Ovary (tissue), 9 donors: Measurements from ENCODE around the gene ZBTB48. TPM values are rescaled to one million over a fixed set of nuclear protein-coding genes. Genes with fewer than 3 reads are reported as not detected.

ENCODE experiments used
- DNase-seq, 5 donors: peaks; one replicate each; pipeline ENCODE4 v3.0.0-alpha.2; 2019 to 2020
- H3K27ac ChIP-seq, 2 donors: fragments of 200-600 bp; one replicate each; pipeline versions ENCODE4 v1.5.1 to v1.8.0; 2019 to 2022
- H3K27me3 ChIP-seq: fragments of 200-600 bp; one replicate; pipeline ENCODE4 v1.8.0; 2022
- H3K36me3 ChIP-seq: fragments of 200-600 bp; sonication (generic); one replicate; pipeline ENCODE4 v1.5.1; 2019
- H3K4me1 ChIP-seq: one replicate; pipeline ENCODE4 v1.8.1; 2013; ENCODE audit warnings: mild to moderate bottlenecking, moderate library complexity; ENCODE audit not compliant: insufficient read depth
- H3K4me3 ChIP-seq: fragments of 200-600 bp; sonication (generic); one replicate; pipeline ENCODE4 v1.5.1; 2017
- H3K9me3 ChIP-seq, 2 donors: fragments of 200-600 bp in 1 of 2; sonication (generic) in 1 of 2; one replicate each; pipeline versions ENCODE4 v1.5.1 to v1.8.1; 2013 to 2019; ENCODE audit warnings: mild to moderate bottlenecking in 1 of 2, moderate library complexity in 1 of 2
- EP300 ChIP-seq: sonication (generic); formaldehyde crosslinking; IDR thresholded peaks from one replicate; pipeline ENCODE4 v1.6.1; 2017; ENCODE audit warnings: antibody characterized with exemption
- POLR2A ChIP-seq: fragments of 450-650 bp; IDR thresholded peaks from one replicate; pipeline ENCODE4 v1.6.1; 2017; ENCODE audit warnings: antibody characterized with exemption, mild to moderate bottlenecking, moderate library complexity
- whole genome bisulfite sequencing, 3 donors: extraction: QIAGEN DNeasy Blood & Tissue Kit in 1 of 3; methylation state at CpG; one replicate each; pipeline versions ENCODE4 v1.1.5 to v1.1.7; 2013 to 2017; 5-methylcytosine and 5-hydroxymethylcytosine counted together
- intact Hi-C, 4 donors: fragments of 100-400 bp; cut with DNase I; formaldehyde crosslinking; loops; one replicate each; pipeline versions ENCODE4 v1.11.0 to v1.15.1; 2022 to 2023
- polyA plus RNA-seq, 2 donors: library from polyadenylated mRNA; stranded (reverse); fragments of 200-250 nt in 1 of 2; fragments of 350-450 nt in 1 of 2; fragmentation: Illumina TruSeq in 1 of 2; extraction: RNeasy Lipid Tissue Mini Kit (QIAGEN cat#74804) in 1 of 2; gene quantifications; one replicate each; pipeline ENCODE4 v1.2.3, GENCODE V29; 2013 to 2014
- total RNA-seq, 7 donors: library from RNA; depleted of rRNA in 2 of 7; stranded (reverse); fragments of >200 nt in 2 of 7; fragmentation: NEBNext Ultra II Directional in 3 of 7; extraction: Animal tissue kit (Norgen Biotek cat#: 25700) in 3 of 7; gene quantifications; one replicate each; pipeline versions ENCODE4 v1.1.0 to v1.2.4, GENCODE V29; 2016 to 2023
- TF ChIP-seq, protein P1 (sequence below), 3 donors: fragments of 450-650 bp in 2 of 3; fragments of 200-600 bp in 1 of 3; IDR thresholded peaks; one replicate each; pipeline versions ENCODE4 v1.5.1 to v1.8.0; 2016 to 2022; ENCODE audit warnings: antibody characterized with exemption in 3 of 3, mild to moderate bottlenecking in 1 of 3
- donor health status: DM: no; HTN: no; CAD: no; lungs with moderate emphysema.
- donor health status: DM: no; HTN: no; CAD: no.
- donor health status: Bipolar disorder and iron deficiency.
- donor health status: DM: yes; HTN: yes; CAD: no.
- donor health status: DM: no; HTN: no; CAD: no.
- donor health status: DM: yes; HTN: yes; CAD: no.

The ZBTB48 gene
- total and polyA plus RNA-seq, 9 donors = 8.0 to 42.5 (median 33.7) TPM

GRCh38 chr1:6577831-6578525, 1.8 kb upstream of the ZBTB48 start:
- H3K9me3 ChIP-seq = no peaks in the 10 kb centered on the region
- no peak for DNase-seq
- WGBS, 3 donors = 77 to 79% (median 78%) methylated on average over 6 of the region's 6 CpGs
- no peak for TF ChIP-seq EP300
- intact Hi-C loops = no loop called here
- no peaks in the 10 kb centered on the region for H3K36me3 ChIP-seq
- no peaks in the 10 kb centered on the region for H3K27me3 ChIP-seq
- H3K4me3 ChIP-seq = no peak overlapping the region
- no peak overlapping the region for H3K27ac ChIP-seq
- peaks cover 4% of the 10 kb centered on the region for H3K4me1 ChIP-seq

- Histone ChIP-seq H3K27ac (peak overlapping the region; percentile 85 to 91), H3K4me1 (peaks cover 4% of the 10 kb centered on the region), H3K27me3 (no peaks in the 10 kb centered on the region), H3K9me3 (no peaks in the 10 kb centered on the region), H3K4me3 (peak overlapping the region; percentile 99), H3K36me3 (no peaks in the 10 kb centered on the region)
- intact Hi-C loops = loop anchor here in 1 of 4 donors (1.0 kb wide), 1 partner anchor 24 kb away; the partner anchor contains the start of gene NOL9
- 86 to 89% (median 86%) methylated on average over 14 of the region's 14 CpGs for WGBS, 3 donors
- TF ChIP-seq EP300 (no peak), POLR2A (no peak)
- TF ChIP-seq, protein P1, sequence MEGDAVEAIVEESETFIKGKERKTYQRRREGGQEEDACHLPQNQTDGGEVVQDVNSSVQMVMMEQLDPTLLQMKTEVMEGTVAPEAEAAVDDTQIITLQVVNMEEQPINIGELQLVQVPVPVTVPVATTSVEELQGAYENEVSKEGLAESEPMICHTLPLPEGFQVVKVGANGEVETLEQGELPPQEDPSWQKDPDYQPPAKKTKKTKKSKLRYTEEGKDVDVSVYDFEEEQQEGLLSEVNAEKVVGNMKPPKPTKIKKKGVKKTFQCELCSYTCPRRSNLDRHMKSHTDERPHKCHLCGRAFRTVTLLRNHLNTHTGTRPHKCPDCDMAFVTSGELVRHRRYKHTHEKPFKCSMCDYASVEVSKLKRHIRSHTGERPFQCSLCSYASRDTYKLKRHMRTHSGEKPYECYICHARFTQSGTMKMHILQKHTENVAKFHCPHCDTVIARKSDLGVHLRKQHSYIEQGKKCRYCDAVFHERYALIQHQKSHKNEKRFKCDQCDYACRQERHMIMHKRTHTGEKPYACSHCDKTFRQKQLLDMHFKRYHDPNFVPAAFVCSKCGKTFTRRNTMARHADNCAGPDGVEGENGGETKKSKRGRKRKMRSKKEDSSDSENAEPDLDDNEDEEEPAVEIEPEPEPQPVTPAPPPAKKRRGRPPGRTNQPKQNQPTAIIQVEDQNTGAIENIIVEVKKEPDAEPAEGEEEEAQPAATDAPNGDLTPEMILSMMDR (IDR thresholded peaks at IDR 0.05) = no peak
- no peak for DNase-seq
Observed at GRCh38 chr1:6578624-6579373, 995 bp upstream of the ZBTB48 start.

- no peak for DNase-seq
- no peaks in the 10 kb centered on the region for H3K27me3 ChIP-seq
- peaks cover 4% of the 10 kb centered on the region for H3K4me1 ChIP-seq
- H3K9me3 ChIP-seq = no peaks in the 10 kb centered on the region
- 0 to 1% (median 1%) methylated on average over 30 of the region's 30 CpGs for WGBS, 3 donors
- no peak for TF ChIP-seq POLR2A
- TF ChIP-seq EP300 = no peak
- TF ChIP-seq, protein P1 (IDR thresholded peaks at IDR 0.05) = no peak
- no peaks in the 10 kb centered on the region for H3K36me3 ChIP-seq
- H3K27ac ChIP-seq = peak overlapping the region; percentile 91 to 94
- peak overlapping the region; percentile 99 for H3K4me3 ChIP-seq
- intact Hi-C loops = loop anchor here in 2 of 4 donors (2.0 to 5.0 kb wide), 3 partner anchors 21 to 808 kb away; no protein-coding TSS in a partner anchor
Observed at GRCh38 chr1:6580119-6580592, 362 bp downstream of the ZBTB48 start.

- intact Hi-C loops = loop anchor here in 2 of 4 donors (2.0 to 5.0 kb wide), 3 partner anchors 20 to 808 kb away; no protein-coding TSS in a partner anchor
- Histone ChIP-seq H3K4me3 (peak overlapping the region; percentile 99), H3K4me1 (peaks cover 4% of the 10 kb centered on the region), H3K27ac (peak overlapping the region; percentile 91 to 94), H3K9me3 (no peaks in the 10 kb centered on the region), H3K27me3 (no peaks in the 10 kb centered on the region), H3K36me3 (no peaks in the 10 kb centered on the region)
- WGBS, 3 donors = 30 to 38% (median 33%) methylated on average over 19 of the region's 19 CpGs
- DNase-seq = no peak
- TF ChIP-seq, protein P1 (IDR thresholded peaks at IDR 0.05) = no peak
- TF ChIP-seq POLR2A = no peak
- TF ChIP-seq EP300 = no peak
Observed at GRCh38 chr1:6580593-6581409, 1.0 kb downstream of the ZBTB48 start.
